ENCODE data around the gene CNGA1.

GRCh38 chr4:48015678-48016077 is 803 bp downstream of the CNGA1 start:
- TF ChIP-seq POLR2A (IDR thresholded peaks at IDR 0.05) (no peak), CTCF (IDR thresholded peaks at IDR 0.05) (no peak)

Data from uterus (tissue), 2 donors.